Keratinocyte (primary cell): ENCODE results near the gene TMC7.

Experiments
- EZH2 ChIP-seq: IDR thresholded peaks from one replicate; pipeline ENCODE4 v1.6.1; 2012; ENCODE audit warnings: inconsistent platforms, mild to moderate bottlenecking, low read length, moderate library complexity
- TF ChIP-seq, protein P1 (sequence below), 3 experiments: IDR thresholded peaks in 1 of 3; conservative IDR thresholded peaks in 1 of 3; optimal IDR thresholded peaks in 1 of 3; 2 replicates in 2 of 3; 3 replicates in 1 of 3; pipeline versions ENCODE3 to v1.5.1; 2011; ENCODE audit warnings: low read length in 3 of 3, mild to moderate bottlenecking in 3 of 3, moderate library complexity in 2 of 3, control low read depth in 1 of 3, inconsistent platforms in 1 of 3; ENCODE audit not compliant: insufficient read depth in 2 of 3; ENCODE audit errors: extremely low read depth in 1 of 3

DNA sequence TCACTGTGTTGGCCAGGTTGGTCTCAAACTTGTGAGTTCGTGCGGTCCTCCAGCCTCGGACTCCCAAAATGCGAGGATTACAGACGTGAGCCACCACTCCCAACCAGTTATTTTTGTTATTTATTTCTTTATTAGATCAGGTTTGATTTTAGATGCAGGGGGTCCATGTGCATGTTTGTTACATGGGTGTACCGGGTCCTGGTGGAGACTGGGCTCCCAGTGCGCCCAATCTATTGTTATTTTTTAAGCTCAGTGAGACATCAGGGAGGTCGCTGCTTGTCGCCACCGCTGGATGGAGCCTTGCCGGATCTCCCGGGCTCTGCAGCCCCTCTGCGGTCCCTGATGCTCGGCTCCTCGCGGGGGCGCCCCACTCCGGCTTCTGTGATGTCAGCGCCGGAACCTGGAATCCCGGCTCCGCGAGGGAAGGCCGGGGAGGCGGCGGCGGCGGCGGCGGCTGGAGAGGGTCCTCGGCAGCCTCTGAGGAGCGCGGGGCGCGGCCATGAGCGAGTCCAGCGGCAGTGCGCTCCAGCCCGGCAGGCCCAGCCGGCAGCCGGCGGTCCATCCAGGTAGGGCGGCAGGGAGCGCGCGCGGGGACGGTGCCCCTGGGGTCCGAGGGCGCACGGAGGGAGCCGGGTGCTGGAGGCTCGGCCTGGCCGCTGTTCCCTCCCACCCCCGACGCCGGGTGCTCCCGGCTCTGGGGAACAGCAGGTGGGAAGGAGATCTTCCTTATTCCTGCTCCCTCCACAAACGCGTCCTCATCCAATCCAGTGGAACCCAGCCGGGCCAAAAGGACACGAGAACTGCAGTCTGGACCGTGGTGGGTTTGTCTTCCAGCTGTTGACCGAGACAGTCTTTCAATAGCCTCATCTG lies at the start of gene TMC7:
- TF ChIP-seq, protein P1, sequence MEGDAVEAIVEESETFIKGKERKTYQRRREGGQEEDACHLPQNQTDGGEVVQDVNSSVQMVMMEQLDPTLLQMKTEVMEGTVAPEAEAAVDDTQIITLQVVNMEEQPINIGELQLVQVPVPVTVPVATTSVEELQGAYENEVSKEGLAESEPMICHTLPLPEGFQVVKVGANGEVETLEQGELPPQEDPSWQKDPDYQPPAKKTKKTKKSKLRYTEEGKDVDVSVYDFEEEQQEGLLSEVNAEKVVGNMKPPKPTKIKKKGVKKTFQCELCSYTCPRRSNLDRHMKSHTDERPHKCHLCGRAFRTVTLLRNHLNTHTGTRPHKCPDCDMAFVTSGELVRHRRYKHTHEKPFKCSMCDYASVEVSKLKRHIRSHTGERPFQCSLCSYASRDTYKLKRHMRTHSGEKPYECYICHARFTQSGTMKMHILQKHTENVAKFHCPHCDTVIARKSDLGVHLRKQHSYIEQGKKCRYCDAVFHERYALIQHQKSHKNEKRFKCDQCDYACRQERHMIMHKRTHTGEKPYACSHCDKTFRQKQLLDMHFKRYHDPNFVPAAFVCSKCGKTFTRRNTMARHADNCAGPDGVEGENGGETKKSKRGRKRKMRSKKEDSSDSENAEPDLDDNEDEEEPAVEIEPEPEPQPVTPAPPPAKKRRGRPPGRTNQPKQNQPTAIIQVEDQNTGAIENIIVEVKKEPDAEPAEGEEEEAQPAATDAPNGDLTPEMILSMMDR (optimal IDR thresholded peaks at IDR 0.05 in 1 of 3, IDR thresholded peaks at IDR 0.05 in 1 of 3, conservative IDR thresholded peaks at IDR 0.05 in 1 of 3; ENCODE audit: extremely low read depth in 1 of 3, insufficient read depth in 2 of 3, low read length in 3 of 3), result peak; percentile 61 to 88 (median 88)
- TF ChIP-seq EZH2, result no peak
